SK-N-SH (cell line): ENCODE results near the gene PBX3.

ENCODE experiments used
- EP300 ChIP-seq, 2 experiments: IDR thresholded peaks; 2 replicates each; pipeline versions ENCODE4 v1.4.0 to v1.6.1; 2012; ENCODE audit warnings: borderline replicate concordance in 1 of 2, low read depth in 1 of 2, low read length in 1 of 2
- EZH2phosphoT487 ChIP-seq: fragments of 200-600 bp; sonication (generic); IDR thresholded peaks from 2 replicates; pipeline ENCODE4 v1.6.1; 2017; ENCODE audit warnings: low read depth, mixed run types, mild to moderate bottlenecking, antibody characterized with exemption, moderate library complexity, borderline replicate concordance
- GABPA ChIP-seq: IDR thresholded peaks from 2 replicates; pipeline ENCODE4 v1.4.0; 2012; ENCODE audit warnings: low read depth, mild to moderate bottlenecking
- MAX ChIP-seq: IDR thresholded peaks from 2 replicates; pipeline ENCODE4 v1.4.0; 2012; ENCODE audit warnings: low read depth
- TAF1 ChIP-seq: IDR thresholded peaks from 2 replicates; pipeline ENCODE4 v1.6.1; 2012; ENCODE audit warnings: low read depth, mild to moderate bottlenecking, low read length, moderate library complexity, borderline replicate concordance

DNA sequence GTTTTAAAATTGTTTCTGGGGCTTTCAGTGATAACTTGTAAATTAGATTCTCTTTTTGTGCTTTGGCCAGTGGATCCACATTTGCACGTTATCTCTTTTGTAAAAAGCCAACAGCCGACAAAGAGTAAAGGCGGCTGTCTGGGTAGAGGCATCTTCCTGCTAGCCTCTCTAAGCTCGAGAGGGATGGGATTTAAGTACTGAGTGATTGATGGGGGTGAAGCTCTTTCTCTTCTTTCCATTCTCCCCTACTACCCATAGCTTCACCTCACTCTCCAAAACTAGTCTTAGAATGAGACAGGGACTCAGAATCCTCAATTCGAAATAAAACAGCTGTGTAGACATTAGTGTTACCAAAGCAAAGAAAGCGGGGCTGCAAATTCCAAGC, 3.4 kb downstream of the PBX3 start:
- TF ChIP-seq EZH2phosphoT487 (no peak), MAX (no peak), EP300 (IDR thresholded peaks at IDR 0.05; ENCODE audit: borderline replicate concordance in 1 of 2, low read depth in 1 of 2, low read length in 1 of 2) (no peak), TAF1 (no peak), GABPA (no peak)
